T-helper 1 cell (primary cell): Measurements from ENCODE around the gene DGKK.

Experiments
- DNase-seq, 5 donors: peaks; one replicate each; pipeline ENCODE4 v3.0.0-alpha.2; 2012 to 2020
- total RNA-seq, 4 donors: gene quantifications; one replicate each; lab custom pipeline; 2026; lab: John Stamatoyannopoulos, UW

The DGKK gene
- total RNA-seq, result 0 to 0.61 (median 0) reads per million in 4 donors

- no peak for DNase-seq
These were observed at the start of gene DGKK for GRCh38 chrX:50470103-50471031. TSS of gene DGKK (minus strand) at chrX:50470825. CDS start at chrX:50470678, 147 bp downstream.

GRCh38 chrX:50514811-50515210 is 44.2 kb upstream of the DGKK start:
- DNase-seq, result no peak

GRCh38 chrX:50497114-50497513 is 26.5 kb upstream of the DGKK start:
- DNase-seq, result no peak

GRCh38 chrX:50495616-50496015 is 25.0 kb upstream of the DGKK start:
- DNase-seq, result no peak

- no peak for DNase-seq
These were observed 22.1 kb upstream of the DGKK start for GRCh38 chrX:50492720-50493119.

- no peak for DNase-seq
These were observed 14.0 kb upstream of the DGKK start for GRCh38 chrX:50484662-50485061.

- DNase-seq, result no peak
These were observed 12.7 kb upstream of the DGKK start for GRCh38 chrX:50483283-50483682.

- DNase-seq, result no peak
These were observed 4.6 kb upstream of the DGKK start for GRCh38 chrX:50475208-50475607.

- DNase-seq, result no peak
These were observed 765 bp upstream of the DGKK start for GRCh38 chrX:50471390-50471789.

- DNase-seq, result no peak
These were observed 1.4 kb downstream of the DGKK start for GRCh38 chrX:50469206-50469605.

- no peak for DNase-seq
These were observed 11.0 kb downstream of the DGKK start for GRCh38 chrX:50459615-50460014.

- no peak for DNase-seq
These were observed 12.1 kb downstream of the DGKK start for GRCh38 chrX:50458483-50458882.

GRCh38 chrX:50456712-50457484 is 13.7 kb downstream of the DGKK start:
- DNase-seq, result no peak

- DNase-seq, result no peak
These were observed 17.8 kb downstream of the DGKK start for GRCh38 chrX:50452782-50453181.

- no peak for DNase-seq
These were observed 20.3 kb downstream of the DGKK start for GRCh38 chrX:50450324-50450723.

- DNase-seq, result peak in 1 of 5 donors; percentile 27
These were observed 22.1 kb downstream of the DGKK start for GRCh38 chrX:50448565-50448964.

- DNase-seq, result no peak
These were observed 23.1 kb downstream of the DGKK start for GRCh38 chrX:50447535-50447934.

GRCh38 chrX:50442426-50443116 is 28.1 kb downstream of the DGKK start:
- no peak for DNase-seq

- no peak for DNase-seq
These were observed 33.8 kb downstream of the DGKK start for GRCh38 chrX:50436797-50437196.

- DNase-seq, result no peak
These were observed 37.8 kb downstream of the DGKK start for GRCh38 chrX:50432829-50433289.

GRCh38 chrX:50431623-50432022 is 39.0 kb downstream of the DGKK start:
- DNase-seq, result no peak

GRCh38 chrX:50430917-50431575 is 39.6 kb downstream of the DGKK start:
- no peak for DNase-seq
